Measurements from ENCODE around the gene DCTPP1. TPM values are rescaled to one million over a fixed set of nuclear protein-coding genes. Genes with fewer than 3 reads are reported as not detected.

The DCTPP1 gene
- total RNA-seq, 1 experiment from 2014 or later: 111 TPM

DNA sequence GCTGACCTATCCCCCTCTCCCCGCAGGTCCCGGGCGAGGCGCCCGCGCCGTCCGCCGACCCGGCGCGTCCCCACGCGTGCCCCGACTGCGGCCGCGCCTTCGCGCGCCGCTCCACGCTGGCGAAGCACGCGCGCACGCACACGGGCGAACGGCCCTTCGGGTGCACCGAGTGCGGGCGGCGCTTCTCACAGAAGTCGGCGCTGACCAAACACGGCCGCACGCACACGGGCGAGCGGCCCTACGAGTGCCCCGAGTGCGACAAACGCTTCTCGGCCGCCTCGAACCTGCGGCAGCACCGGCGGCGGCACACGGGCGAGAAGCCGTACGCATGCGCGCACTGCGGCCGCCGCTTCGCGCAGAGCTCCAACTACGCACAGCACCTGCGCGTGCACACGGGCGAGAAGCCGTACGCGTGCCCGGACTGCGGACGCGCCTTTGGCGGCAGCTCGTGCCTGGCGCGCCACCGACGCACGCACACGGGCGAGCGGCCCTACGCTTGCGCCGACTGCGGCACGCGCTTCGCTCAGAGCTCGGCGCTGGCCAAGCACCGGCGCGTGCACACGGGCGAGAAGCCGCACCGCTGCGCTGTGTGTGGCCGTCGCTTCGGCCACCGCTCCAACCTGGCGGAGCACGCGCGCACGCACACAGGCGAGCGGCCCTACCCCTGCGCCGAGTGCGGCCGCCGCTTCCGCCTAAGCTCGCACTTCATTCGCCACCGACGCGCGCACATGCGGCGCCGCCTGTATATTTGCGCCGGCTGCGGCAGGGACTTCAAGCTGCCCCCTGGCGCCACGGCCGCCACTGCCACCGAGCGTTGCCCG, 12.1 kb downstream of the DCTPP1 start:
- no peaks in the 10 kb centered on the region for H3K9me3 ChIP-seq (ENCODE audit: low read depth, low read length, poor library complexity, severe bottlenecking)
- POLR2A ChIA-PET (ENCODE audit: low non-redundant PET): interaction anchor here (0.6 to 0.8 kb wide), 5 partner anchors 9 to 245 kb away, joined by 3 to 9 read pairs (median 3); no protein-coding TSS in a partner anchor
- H3K4me3 ChIP-seq (ENCODE audit: low read depth, low read length, poor library complexity, severe bottlenecking): peak overlapping the region; percentile 53
- no TSS peak for BruUV-seq (replicated peaks)
- TF ChIP-seq EZH2 (IDR thresholded peaks at IDR 0.05; ENCODE audit: borderline replicate concordance, low read depth, low read length, poor library complexity, severe bottlenecking): no peak
- TF ChIP-seq, protein P1, sequence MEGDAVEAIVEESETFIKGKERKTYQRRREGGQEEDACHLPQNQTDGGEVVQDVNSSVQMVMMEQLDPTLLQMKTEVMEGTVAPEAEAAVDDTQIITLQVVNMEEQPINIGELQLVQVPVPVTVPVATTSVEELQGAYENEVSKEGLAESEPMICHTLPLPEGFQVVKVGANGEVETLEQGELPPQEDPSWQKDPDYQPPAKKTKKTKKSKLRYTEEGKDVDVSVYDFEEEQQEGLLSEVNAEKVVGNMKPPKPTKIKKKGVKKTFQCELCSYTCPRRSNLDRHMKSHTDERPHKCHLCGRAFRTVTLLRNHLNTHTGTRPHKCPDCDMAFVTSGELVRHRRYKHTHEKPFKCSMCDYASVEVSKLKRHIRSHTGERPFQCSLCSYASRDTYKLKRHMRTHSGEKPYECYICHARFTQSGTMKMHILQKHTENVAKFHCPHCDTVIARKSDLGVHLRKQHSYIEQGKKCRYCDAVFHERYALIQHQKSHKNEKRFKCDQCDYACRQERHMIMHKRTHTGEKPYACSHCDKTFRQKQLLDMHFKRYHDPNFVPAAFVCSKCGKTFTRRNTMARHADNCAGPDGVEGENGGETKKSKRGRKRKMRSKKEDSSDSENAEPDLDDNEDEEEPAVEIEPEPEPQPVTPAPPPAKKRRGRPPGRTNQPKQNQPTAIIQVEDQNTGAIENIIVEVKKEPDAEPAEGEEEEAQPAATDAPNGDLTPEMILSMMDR (conservative IDR thresholded peaks at IDR 0.05; ENCODE audit: low read depth, low read length): no peak; the same call in 1 of the 2 replicates
- H3K4me1 ChIP-seq (ENCODE audit: insufficient read depth, low read length, poor library complexity, severe bottlenecking): peaks cover 4% of the 10 kb centered on the region
- peak; percentile 96 for DNase-seq (ENCODE audit: low spot score)
- intact Hi-C loops (cut with micrococcal nuclease; ENCODE audit: unreplicated experiment): no loop called here
- H3K36me3 ChIP-seq (ENCODE audit: insufficient read depth, low read length, poor library complexity, severe bottlenecking): peaks cover 31% of the 10 kb centered on the region
- H3K27me3 ChIP-seq (replicated peaks; ENCODE audit: insufficient read depth, low read depth, low read length, poor library complexity): no peaks in the 10 kb centered on the region
- CTCF ChIA-PET: interaction anchor here (0.5 to 1.4 kb wide), 9 partner anchors 8 to 276 kb away, joined by 3 to 18 read pairs (median 5); partner anchors contain the start of gene DCTPP1
- peak overlapping the region; percentile 70 for H3K27ac ChIP-seq (ENCODE audit: low read depth, low read length, poor library complexity, severe bottlenecking)

DNA sequence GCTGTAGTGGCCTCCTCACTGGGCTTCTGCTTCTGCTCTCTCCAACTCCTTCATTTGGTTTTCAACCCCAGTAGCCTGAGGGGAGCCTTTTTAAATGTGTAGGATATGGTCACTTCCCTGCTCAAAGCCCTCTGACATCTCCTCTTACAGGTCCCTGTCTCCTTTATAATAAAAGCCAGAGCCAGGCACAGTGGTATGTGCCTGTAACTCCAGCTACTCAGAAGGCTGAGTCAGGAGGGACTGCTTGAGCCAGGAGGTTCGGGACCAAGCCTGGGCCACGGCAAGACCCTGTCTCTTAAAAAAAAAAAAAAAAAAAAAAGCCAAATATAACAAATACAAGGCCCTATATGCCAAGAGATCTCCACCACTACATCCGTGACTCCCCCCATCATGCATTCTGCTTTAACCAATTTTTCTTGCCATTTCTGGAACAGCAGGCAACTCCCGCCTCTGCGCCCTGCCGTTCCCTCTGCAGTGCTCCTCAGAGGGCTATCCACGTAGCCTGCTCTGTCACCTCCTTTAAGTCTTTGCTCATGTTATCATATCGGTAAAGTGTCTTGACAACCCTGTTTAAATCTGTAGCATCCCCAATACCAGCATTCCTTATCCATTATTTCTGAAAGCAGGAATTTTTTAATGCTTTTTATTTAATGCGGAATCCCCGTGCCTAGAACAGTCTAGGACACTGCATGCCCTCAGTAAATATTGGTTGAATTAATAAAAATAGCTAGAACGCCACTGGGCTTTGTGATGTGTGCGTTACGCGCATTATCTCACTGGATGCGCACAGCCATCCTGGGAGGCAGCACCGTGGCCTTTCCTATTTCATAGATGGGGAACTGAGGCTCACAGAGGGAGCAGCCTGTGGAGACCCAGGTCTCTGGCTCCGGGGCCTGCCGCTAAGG, 13.0 kb downstream of the DCTPP1 start:
- ChIA-PET CTCF (interaction anchor here (0.6 to 1.4 kb wide), 7 partner anchors 7 to 277 kb away, joined by 3 to 18 read pairs (median 6); partner anchors contain the start of gene DCTPP1), POLR2A (ENCODE audit: low non-redundant PET) (interaction anchor here (0.6 kb wide), 1 partner anchor 246 kb away, joined by 3 read pairs; no protein-coding TSS in a partner anchor)
- Histone ChIP-seq H3K27me3 (replicated peaks; ENCODE audit: insufficient read depth, low read depth, low read length, poor library complexity) (no peaks in the 10 kb centered on the region), H3K36me3 (ENCODE audit: insufficient read depth, low read length, poor library complexity, severe bottlenecking) (peaks cover 26% of the 10 kb centered on the region), H3K4me1 (ENCODE audit: insufficient read depth, low read length, poor library complexity, severe bottlenecking) (peaks cover 4% of the 10 kb centered on the region), H3K27ac (ENCODE audit: low read depth, low read length, poor library complexity, severe bottlenecking) (peak overlapping the region; percentile 70), H3K4me3 (ENCODE audit: low read depth, low read length, poor library complexity, severe bottlenecking) (peak overlapping the region; percentile 53), H3K9me3 (ENCODE audit: low read depth, low read length, poor library complexity, severe bottlenecking) (no peaks in the 10 kb centered on the region)
- no peak for TF ChIP-seq EZH2 (IDR thresholded peaks at IDR 0.05; ENCODE audit: borderline replicate concordance, low read depth, low read length, poor library complexity, severe bottlenecking)
- TF ChIP-seq, protein P1 (conservative IDR thresholded peaks at IDR 0.05; ENCODE audit: low read depth, low read length): no peak
- intact Hi-C loops (cut with micrococcal nuclease; ENCODE audit: unreplicated experiment): no loop called here
- BruUV-seq (replicated peaks): no TSS peak
- no peak for DNase-seq (ENCODE audit: low spot score)

DNA sequence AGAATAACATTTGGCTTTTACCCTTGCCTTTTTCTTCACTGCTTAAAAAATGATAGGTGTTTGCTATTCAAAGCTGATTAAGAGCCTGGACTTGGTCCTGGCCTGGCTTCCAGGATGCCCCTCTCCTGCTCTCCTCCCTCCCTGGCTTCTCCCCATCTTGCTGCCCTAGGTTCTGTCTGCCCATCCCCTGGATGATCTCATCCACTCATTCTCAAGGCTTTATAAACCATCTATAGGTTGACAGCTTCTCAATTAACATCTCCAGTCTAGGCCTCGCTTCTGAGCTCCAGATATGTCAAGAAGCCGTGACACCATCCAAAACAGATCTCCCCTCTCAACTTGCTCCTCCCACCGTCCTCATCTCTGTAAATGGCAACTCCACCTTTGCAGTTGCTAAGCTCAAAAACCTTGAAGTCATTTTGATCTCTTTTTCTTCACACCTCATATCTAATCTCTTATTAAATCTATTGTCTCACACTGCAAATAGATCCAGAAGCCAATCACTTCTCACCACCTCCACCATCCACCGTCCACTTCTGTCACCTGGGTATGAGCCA, 13.7 kb downstream of the DCTPP1 start:
- Histone ChIP-seq H3K9me3 (ENCODE audit: low read depth, low read length, poor library complexity, severe bottlenecking) (no peaks in the 10 kb centered on the region), H3K4me1 (ENCODE audit: insufficient read depth, low read length, poor library complexity, severe bottlenecking) (peaks cover 4% of the 10 kb centered on the region), H3K4me3 (ENCODE audit: low read depth, low read length, poor library complexity, severe bottlenecking) (no peak overlapping the region), H3K27me3 (replicated peaks; ENCODE audit: insufficient read depth, low read depth, low read length, poor library complexity) (no peaks in the 10 kb centered on the region), H3K36me3 (ENCODE audit: insufficient read depth, low read length, poor library complexity, severe bottlenecking) (peaks cover 30% of the 10 kb centered on the region), H3K27ac (ENCODE audit: low read depth, low read length, poor library complexity, severe bottlenecking) (no peak overlapping the region)
- POLR2A ChIA-PET (ENCODE audit: low non-redundant PET): no interaction called here
- intact Hi-C loops (cut with micrococcal nuclease; ENCODE audit: unreplicated experiment): no loop called here
- TF ChIP-seq EZH2 (IDR thresholded peaks at IDR 0.05; ENCODE audit: borderline replicate concordance, low read depth, low read length, poor library complexity, severe bottlenecking): no peak
- TF ChIP-seq, protein P1 (conservative IDR thresholded peaks at IDR 0.05; ENCODE audit: low read depth, low read length): no peak
- CTCF ChIA-PET: interaction anchor here (0.7 kb wide), 1 partner anchor 8 kb away, joined by 12 read pairs; no protein-coding TSS in a partner anchor
- DNase-seq (ENCODE audit: low spot score): no peak
- no TSS peak for BruUV-seq (replicated peaks)
